ENCODE measurements around the gene GALNS. TPM values are rescaled to one million over a fixed set of nuclear protein-coding genes. Genes with fewer than 3 reads are reported as not detected.

GALNS gene
- total and polyA plus RNA-seq, 2 donors (not counting 3 experiments of a cell fraction or from before 2014, with no cell fraction given) = 21.8 to 40.2 TPM

- no peaks in the 10 kb centered on the region for H3K9me1 ChIP-seq (replicated peaks; ENCODE audit: control insufficient read depth, extremely low read depth, insufficient read depth, low read length)
- BruUV-seq (replicated peaks) = no TSS peak
- H2AFZ ChIP-seq (ENCODE audit: low read depth, low read length) = no peak overlapping the region
- dilution Hi-C loops (cut with MboI; ENCODE audit: extremely low pct_ligation_motif_present, low sequenced_read_pairs) = no loop called here
- H3K4me3 ChIP-seq (replicated peaks in 1 of 3; ENCODE audit: insufficient read depth in 1 of 3, low read depth in 1 of 3, low read length in 3 of 3) = no peak overlapping the region
- DNase-seq (ENCODE audit: low read depth, low spot score) = no peak
- no peaks in the 10 kb centered on the region for H3K4me1 ChIP-seq (ENCODE audit: control insufficient read depth, extremely low read depth, insufficient read depth, low read length)
- no peaks in the 10 kb centered on the region for H3K9me3 ChIP-seq (replicated peaks; ENCODE audit: control insufficient read depth, insufficient read depth, low read length)
- no peak overlapping the region for H3K27ac ChIP-seq (ENCODE audit: insufficient read depth, low read depth, low read length)
- POLR2A ChIA-PET = no interaction called here
- no peaks in the 10 kb centered on the region for H3K79me2 ChIP-seq (ENCODE audit: control insufficient read depth, insufficient read depth, low read length)
- CTCF ChIA-PET = interaction anchor here (1.1 kb wide), 1 partner anchor 14 kb away, joined by 5 read pairs; no protein-coding TSS in a partner anchor
- H4K20me1 ChIP-seq (replicated peaks; ENCODE audit: control insufficient read depth, extremely low read depth, insufficient read depth, low read length) = no peaks in the 10 kb centered on the region
- H3K36me3 ChIP-seq (ENCODE audit: control insufficient read depth in 2 of 2, extremely low read depth in 1 of 2, insufficient read depth in 2 of 2, low read length in 2 of 2) = no peaks in the 10 kb centered on the region
- H3K9ac ChIP-seq (replicated peaks; ENCODE audit: extremely low read depth, insufficient read depth, low read length) = no peak overlapping the region
- H3K27me3 ChIP-seq (ENCODE audit: control insufficient read depth in 2 of 2, insufficient read depth in 2 of 2, low read length in 2 of 2) = no peaks in the 10 kb centered on the region
- intact Hi-C loops (cut with micrococcal nuclease) = no loop called here
- TF ChIP-seq JUN (IDR thresholded peaks at IDR 0.05; ENCODE audit: borderline replicate concordance, insufficient read depth, insufficient read length, low read depth) (no peak), EZH2 (IDR thresholded peaks at IDR 0.05; ENCODE audit: borderline replicate concordance, low read depth, low read length, severe bottlenecking) (no peak), MYC (IDR thresholded peaks at IDR 0.05; ENCODE audit: low read depth, low read length) (no peak), POLR2AphosphoS5 (IDR thresholded peaks at IDR 0.05; ENCODE audit: insufficient read depth, low read depth, low read length) (no peak)
- no peak for FAIRE-seq
- no peak overlapping the region for H3K4me2 ChIP-seq (ENCODE audit: insufficient read depth, low read length)
Measured at GRCh38 chr16:88871730-88872416, 15.1 kb upstream of the GALNS start.

- no peak overlapping the region for H3K4me2 ChIP-seq (ENCODE audit: insufficient read depth, low read length)
- dilution Hi-C loops (cut with MboI; ENCODE audit: extremely low pct_ligation_motif_present, low sequenced_read_pairs) = no loop called here
- TF ChIP-seq POLR2A (IDR thresholded peaks at IDR 0.05; ENCODE audit: low read depth, low read length) (no peak), EZH2 (IDR thresholded peaks at IDR 0.05; ENCODE audit: borderline replicate concordance, low read depth, low read length, severe bottlenecking) (no peak), POLR2AphosphoS5 (IDR thresholded peaks at IDR 0.05; ENCODE audit: insufficient read depth, low read depth, low read length) (no peak)
- POLR2A ChIA-PET = no interaction called here
- FAIRE-seq = no peak
- H3K36me3 ChIP-seq (ENCODE audit: control insufficient read depth in 2 of 2, extremely low read depth in 1 of 2, insufficient read depth in 2 of 2, low read length in 2 of 2) = no peaks in the 10 kb centered on the region
- CTCF ChIA-PET = interaction anchor here (1.1 kb wide), 1 partner anchor 14 kb away, joined by 5 read pairs; no protein-coding TSS in a partner anchor
- H4K20me1 ChIP-seq (replicated peaks; ENCODE audit: control insufficient read depth, extremely low read depth, insufficient read depth, low read length) = no peaks in the 10 kb centered on the region
- no peaks in the 10 kb centered on the region for H3K9me1 ChIP-seq (replicated peaks; ENCODE audit: control insufficient read depth, extremely low read depth, insufficient read depth, low read length)
- no peak overlapping the region for H3K27ac ChIP-seq (ENCODE audit: insufficient read depth, low read depth, low read length)
- H3K9ac ChIP-seq (replicated peaks; ENCODE audit: extremely low read depth, insufficient read depth, low read length) = no peak overlapping the region
- no peaks in the 10 kb centered on the region for H3K79me2 ChIP-seq (ENCODE audit: control insufficient read depth, insufficient read depth, low read length)
- no peaks in the 10 kb centered on the region for H3K9me3 ChIP-seq (replicated peaks; ENCODE audit: control insufficient read depth, insufficient read depth, low read length)
- no peak overlapping the region for H2AFZ ChIP-seq (ENCODE audit: low read depth, low read length)
- no peaks in the 10 kb centered on the region for H3K4me1 ChIP-seq (ENCODE audit: control insufficient read depth, extremely low read depth, insufficient read depth, low read length)
- no TSS peak for BruUV-seq (replicated peaks)
- DNase-seq (ENCODE audit: low read depth, low spot score) = no peak
- no peaks in the 10 kb centered on the region for H3K27me3 ChIP-seq (ENCODE audit: control insufficient read depth in 2 of 2, insufficient read depth in 2 of 2, low read length in 2 of 2)
- intact Hi-C loops (cut with micrococcal nuclease) = no loop called here
- no peak overlapping the region for H3K4me3 ChIP-seq (replicated peaks in 1 of 3; ENCODE audit: insufficient read depth in 1 of 3, low read depth in 1 of 3, low read length in 3 of 3)
Measured at GRCh38 chr16:88871349-88871702, 14.6 kb upstream of the GALNS start.
